ENCODE data around the gene ADAM12.

GRCh38 chr10:126218174-126218573 lies 170.1 kb downstream of the ADAM12 start:
- no peak for TF ChIP-seq CTCF (IDR thresholded peaks at IDR 0.05; ENCODE audit: insufficient read depth, low read depth, low read length)
- TF ChIP-seq EZH2 (IDR thresholded peaks at IDR 0.05; ENCODE audit: insufficient read depth, low read length), result no peak

Measured in astrocyte (in vitro differentiated cells and primary cell).